ENCODE measurements around the gene DCLK3.

DCLK3 gene

DNA sequence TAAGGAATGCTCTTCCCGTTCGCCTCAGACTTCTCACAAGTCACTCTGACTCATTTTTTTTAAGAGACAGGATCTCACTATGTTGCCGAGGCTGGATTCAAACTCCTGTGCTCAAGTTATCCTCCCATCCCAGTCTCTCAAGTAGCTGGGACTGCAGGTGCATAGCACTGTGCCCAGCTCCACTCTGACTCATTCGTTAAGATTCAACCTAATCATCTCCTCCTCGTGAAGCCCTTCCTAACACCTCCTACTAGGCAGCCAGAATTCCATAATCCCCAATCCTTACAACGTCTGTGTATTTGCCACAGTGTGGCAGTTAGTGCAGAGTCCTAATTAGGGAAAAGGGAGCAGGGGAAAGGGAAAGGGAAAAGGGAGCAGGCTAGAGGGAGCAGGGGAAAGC is 26.4 kb upstream of the DCLK3 start:
- ChIA-PET POLR2A (no interaction called here), CTCF (interaction anchor here (2.6 kb wide), 1 partner anchor 168 kb away, joined by 24 read pairs; no protein-coding TSS in a partner anchor)
- TF ChIP-seq, protein P1, sequence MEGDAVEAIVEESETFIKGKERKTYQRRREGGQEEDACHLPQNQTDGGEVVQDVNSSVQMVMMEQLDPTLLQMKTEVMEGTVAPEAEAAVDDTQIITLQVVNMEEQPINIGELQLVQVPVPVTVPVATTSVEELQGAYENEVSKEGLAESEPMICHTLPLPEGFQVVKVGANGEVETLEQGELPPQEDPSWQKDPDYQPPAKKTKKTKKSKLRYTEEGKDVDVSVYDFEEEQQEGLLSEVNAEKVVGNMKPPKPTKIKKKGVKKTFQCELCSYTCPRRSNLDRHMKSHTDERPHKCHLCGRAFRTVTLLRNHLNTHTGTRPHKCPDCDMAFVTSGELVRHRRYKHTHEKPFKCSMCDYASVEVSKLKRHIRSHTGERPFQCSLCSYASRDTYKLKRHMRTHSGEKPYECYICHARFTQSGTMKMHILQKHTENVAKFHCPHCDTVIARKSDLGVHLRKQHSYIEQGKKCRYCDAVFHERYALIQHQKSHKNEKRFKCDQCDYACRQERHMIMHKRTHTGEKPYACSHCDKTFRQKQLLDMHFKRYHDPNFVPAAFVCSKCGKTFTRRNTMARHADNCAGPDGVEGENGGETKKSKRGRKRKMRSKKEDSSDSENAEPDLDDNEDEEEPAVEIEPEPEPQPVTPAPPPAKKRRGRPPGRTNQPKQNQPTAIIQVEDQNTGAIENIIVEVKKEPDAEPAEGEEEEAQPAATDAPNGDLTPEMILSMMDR (IDR thresholded peaks at IDR 0.05; ENCODE audit: insufficient read depth, low read length, missing control alignments): no peak
- no peak overlapping the region for H3K4me3 ChIP-seq (ENCODE audit: low read depth, low read length)
- no peak for DNase-seq (ENCODE audit: low read depth, low spot score)

DNA sequence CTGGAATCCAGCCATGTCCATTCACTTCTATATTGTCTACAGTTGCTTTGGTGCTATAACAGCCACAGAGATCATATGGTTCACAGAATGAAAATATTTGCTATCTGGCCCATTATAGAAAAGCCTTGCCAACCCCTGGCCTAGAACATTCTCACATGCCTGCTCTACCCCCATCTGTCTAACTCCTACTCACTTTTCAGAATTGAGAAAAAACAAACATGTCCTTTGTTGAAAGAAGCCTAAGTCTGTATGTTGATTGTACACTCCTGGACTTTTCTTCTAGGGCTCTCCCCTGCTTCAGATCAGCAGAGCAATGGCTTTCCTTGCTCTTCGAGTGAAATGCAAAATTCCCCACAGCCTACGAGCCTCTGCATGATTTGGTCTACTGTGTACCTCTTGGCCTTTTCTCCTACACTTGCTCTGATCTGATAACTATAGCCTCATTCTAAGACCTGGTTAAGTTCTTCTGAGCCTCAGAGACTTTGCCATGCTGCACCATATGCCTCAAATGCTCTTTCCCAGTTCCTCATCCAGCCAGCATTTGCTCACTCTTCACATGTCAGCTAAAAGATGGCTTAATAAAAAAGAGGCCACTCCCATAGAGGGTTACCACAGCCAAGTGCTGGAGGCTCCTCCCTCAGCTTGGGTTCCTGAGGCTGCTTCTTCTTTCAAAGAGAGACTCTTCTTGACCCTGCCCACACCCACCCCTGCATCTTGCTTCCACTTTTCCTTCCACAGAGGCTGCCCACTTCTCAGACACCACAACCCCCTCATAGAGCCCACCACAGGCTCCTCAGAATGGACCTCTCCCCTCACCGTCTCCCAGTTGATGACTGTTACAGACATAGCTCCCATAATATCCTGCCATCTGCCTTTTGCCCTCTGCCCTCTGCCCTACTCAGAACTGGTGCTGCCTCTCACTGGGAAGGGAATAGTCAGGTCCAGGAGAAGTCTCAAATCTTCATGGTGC is 22.9 kb upstream of the DCLK3 start:
- CTCF ChIA-PET: interaction anchor here (0.8 to 1.1 kb wide), 2 partner anchors 161 to 172 kb away, joined by 3 read pairs; no protein-coding TSS in a partner anchor
- TF ChIP-seq, protein P1 (IDR thresholded peaks at IDR 0.05; ENCODE audit: insufficient read depth, low read length, missing control alignments): no peak
- POLR2A ChIA-PET: no interaction called here
- DNase-seq (ENCODE audit: low read depth, low spot score): no peak
- H3K4me3 ChIP-seq (ENCODE audit: low read depth, low read length): no peak overlapping the region

DNA sequence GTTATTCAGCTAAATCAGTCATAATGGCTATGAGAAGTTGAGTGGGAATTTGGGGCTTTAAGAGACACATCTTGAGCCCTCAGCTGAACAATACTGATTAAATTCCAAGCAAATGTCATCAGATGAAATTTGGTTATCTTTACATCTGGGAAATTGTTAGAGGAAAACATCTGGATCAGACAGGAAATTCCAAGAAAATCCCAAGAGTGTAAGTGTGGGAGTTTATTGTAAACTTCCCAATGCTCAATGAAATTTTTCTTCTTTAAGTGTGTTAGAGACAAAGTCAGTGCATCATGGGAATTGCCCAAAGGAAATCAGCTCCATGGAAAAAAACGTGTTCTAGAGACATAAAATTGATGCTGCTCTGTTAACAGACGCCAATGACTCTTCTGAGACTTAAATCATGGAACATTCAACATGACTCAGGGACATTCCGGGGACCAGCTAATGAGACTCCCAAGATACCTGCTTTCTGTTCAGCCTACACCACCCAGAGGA is 19.8 kb upstream of the DCLK3 start:
- no peak for DNase-seq (ENCODE audit: low read depth, low spot score)
- TF ChIP-seq, protein P1 (IDR thresholded peaks at IDR 0.05; ENCODE audit: insufficient read depth, low read length, missing control alignments): no peak
- POLR2A ChIA-PET: no interaction called here
- CTCF ChIA-PET: no interaction called here
- no peak overlapping the region for H3K4me3 ChIP-seq (ENCODE audit: low read depth, low read length)

DNA sequence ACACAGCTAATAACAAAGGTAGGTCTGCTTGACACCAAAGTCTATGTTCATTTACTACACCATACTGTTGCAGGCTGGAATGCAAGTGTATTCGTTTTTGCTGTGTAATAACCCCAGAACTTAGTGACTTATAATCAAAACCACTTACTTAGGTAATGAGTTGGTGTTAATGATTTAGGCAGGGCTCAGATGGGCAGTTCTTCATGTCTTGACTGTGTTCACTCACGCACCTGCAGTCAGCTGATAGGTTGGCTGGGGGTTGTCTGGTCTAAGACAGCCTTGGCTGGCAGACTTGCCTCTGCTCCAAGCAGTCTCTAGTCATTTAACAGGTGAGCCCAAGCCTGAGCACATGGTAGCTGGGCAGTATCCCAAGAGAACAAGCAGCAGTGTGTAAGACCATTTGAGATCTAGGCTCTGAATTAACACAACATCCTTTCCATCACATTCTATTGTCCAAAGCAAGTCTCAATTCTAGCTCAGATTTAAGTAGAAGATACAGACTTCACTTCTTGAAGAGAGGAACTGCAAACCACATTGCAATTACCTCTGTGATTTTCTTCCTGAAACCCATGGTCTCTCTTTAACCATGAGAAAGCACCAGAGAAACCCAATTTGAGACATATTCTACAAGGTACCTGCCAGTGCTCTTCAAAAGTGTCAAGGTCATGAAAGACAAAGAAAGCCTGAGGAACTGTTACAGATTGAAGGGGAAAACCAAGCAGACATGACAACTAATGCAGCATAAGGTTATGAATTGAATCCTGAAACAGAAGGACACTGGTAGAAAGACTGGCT is 13.3 kb upstream of the DCLK3 start:
- H3K4me3 ChIP-seq (ENCODE audit: low read depth, low read length): no peak overlapping the region
- CTCF ChIA-PET: no interaction called here
- DNase-seq (ENCODE audit: low read depth, low spot score): no peak
- POLR2A ChIA-PET: no interaction called here
- TF ChIP-seq, protein P1 (IDR thresholded peaks at IDR 0.05; ENCODE audit: insufficient read depth, low read length, missing control alignments): no peak

DNA sequence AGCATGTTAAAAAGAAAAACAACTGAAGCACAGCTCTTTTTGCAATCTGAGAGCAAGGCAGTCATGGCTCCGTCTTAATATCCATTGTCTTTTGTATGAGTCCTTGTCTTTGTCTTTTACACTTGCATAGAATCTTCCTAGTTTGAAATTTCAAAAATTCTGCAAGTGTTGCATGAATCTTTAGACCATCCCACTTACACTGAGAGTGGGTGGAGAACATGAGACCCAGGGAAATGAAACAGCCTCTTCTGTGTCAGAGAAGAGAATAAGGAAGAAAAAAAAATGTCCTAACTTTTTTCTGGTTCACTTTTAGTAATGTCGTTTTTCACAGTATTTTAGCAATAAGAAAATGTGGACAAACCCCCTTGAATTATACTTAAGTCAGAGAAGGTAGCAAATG is 12.1 kb upstream of the DCLK3 start:
- no peak for DNase-seq (ENCODE audit: low read depth, low spot score)
- TF ChIP-seq, protein P1 (IDR thresholded peaks at IDR 0.05; ENCODE audit: insufficient read depth, low read length, missing control alignments): no peak
- POLR2A ChIA-PET: no interaction called here

DNA sequence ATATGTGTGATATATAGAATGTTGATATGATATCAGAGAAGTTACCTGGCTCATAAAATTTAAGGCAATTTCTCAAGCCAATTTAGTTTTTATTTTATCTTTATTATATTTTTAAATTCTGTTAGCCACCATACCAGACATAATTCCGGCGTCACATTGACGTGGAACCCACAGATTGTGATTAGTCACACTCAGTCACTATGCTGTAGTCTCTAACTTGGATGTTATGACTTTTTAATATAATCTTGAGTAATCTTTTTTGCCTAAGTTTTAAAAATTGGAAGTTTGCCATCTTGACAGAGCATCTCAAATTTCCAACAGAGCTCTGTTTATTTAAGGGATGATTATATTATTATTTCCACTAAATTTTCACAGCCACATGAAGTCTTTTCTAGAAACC is 9.7 kb upstream of the DCLK3 start:
- no peak for DNase-seq (ENCODE audit: low read depth, low spot score)
- ChIA-PET POLR2A (no interaction called here), CTCF (no interaction called here)
- TF ChIP-seq, protein P1 (IDR thresholded peaks at IDR 0.05; ENCODE audit: insufficient read depth, low read length, missing control alignments): no peak
- H3K4me3 ChIP-seq (ENCODE audit: low read depth, low read length): no peak overlapping the region

More for the DNA sequence above, 12.1 kb upstream of the DCLK3 start:
- H3K4me3 ChIP-seq (ENCODE audit: low read depth, low read length): no peak overlapping the region
- CTCF ChIA-PET: no interaction called here
